SK-N-SH (cell line): ENCODE results near the gene KCNJ12.

ENCODE experiments used
- EZH2phosphoT487 ChIP-seq: fragments of 200-600 bp; sonication (generic); IDR thresholded peaks from 2 replicates; pipeline ENCODE4 v1.6.1; 2017; ENCODE audit warnings: low read depth, mixed run types, mild to moderate bottlenecking, antibody characterized with exemption, moderate library complexity, borderline replicate concordance
- FOXM1 ChIP-seq: IDR thresholded peaks from 2 replicates; pipeline ENCODE4 v1.4.0; 2012; ENCODE audit warnings: low read depth, mild to moderate bottlenecking
- MXI1 ChIP-seq: IDR thresholded peaks from 2 replicates; pipeline ENCODE4 v1.6.1; 2012; ENCODE audit warnings: mild to moderate bottlenecking, low read depth, low read length, improper control_type of control experiment
- TF ChIP-seq, protein P1 (sequence below): fragments of 200-600 bp; sonication (generic); IDR thresholded peaks from 2 replicates; pipeline ENCODE4 v1.6.1; 2017; ENCODE audit warnings: antibody characterized with exemption, mild to moderate bottlenecking, moderate library complexity

- TF ChIP-seq, protein P1, sequence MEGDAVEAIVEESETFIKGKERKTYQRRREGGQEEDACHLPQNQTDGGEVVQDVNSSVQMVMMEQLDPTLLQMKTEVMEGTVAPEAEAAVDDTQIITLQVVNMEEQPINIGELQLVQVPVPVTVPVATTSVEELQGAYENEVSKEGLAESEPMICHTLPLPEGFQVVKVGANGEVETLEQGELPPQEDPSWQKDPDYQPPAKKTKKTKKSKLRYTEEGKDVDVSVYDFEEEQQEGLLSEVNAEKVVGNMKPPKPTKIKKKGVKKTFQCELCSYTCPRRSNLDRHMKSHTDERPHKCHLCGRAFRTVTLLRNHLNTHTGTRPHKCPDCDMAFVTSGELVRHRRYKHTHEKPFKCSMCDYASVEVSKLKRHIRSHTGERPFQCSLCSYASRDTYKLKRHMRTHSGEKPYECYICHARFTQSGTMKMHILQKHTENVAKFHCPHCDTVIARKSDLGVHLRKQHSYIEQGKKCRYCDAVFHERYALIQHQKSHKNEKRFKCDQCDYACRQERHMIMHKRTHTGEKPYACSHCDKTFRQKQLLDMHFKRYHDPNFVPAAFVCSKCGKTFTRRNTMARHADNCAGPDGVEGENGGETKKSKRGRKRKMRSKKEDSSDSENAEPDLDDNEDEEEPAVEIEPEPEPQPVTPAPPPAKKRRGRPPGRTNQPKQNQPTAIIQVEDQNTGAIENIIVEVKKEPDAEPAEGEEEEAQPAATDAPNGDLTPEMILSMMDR = no peak
- no peak for TF ChIP-seq MXI1
- TF ChIP-seq EZH2phosphoT487 = no peak
- TF ChIP-seq FOXM1 = no peak
These were observed 3.1 kb upstream of the KCNJ12 start for GRCh38 chr17:21373036-21373435.
